AG09319 (cell line): ENCODE results near the gene COX4I2.
"Not testable (repeated sequence)": the region's sequence is repeated elsewhere in the genome, so short reads cannot be mapped to it uniquely, and the experiment has no call there.

Experiments used
- DNase-seq: peaks from one replicate; pipeline ENCODE4 v3.0.0-alpha.2; 2010; ENCODE audit warnings: low read depth; ENCODE audit errors: extremely low read depth
- CTCF ChIP-seq: IDR thresholded peaks from 2 replicates; pipeline ENCODE4 v1.5.1; 2011; ENCODE audit warnings: low read depth, mild to moderate bottlenecking, inconsistent platforms, low read length, moderate library complexity

Gene COX4I2

GRCh38 chr20:31595654-31596411 lies 41.9 kb upstream of the COX4I2 start:
- TF ChIP-seq CTCF = no peak
- DNase-seq = peak; percentile 95

GRCh38 chr20:31596412-31596715 lies 41.3 kb upstream of the COX4I2 start:
- DNase-seq = not testable (repeated sequence)

- DNase-seq = no peak
- no peak for TF ChIP-seq CTCF
Measured at GRCh38 chr20:31596831-31597480, 40.8 kb upstream of the COX4I2 start.

GRCh38 chr20:31597481-31597855 lies 40.2 kb upstream of the COX4I2 start:
- DNase-seq = no peak
- TF ChIP-seq CTCF = no peak

- no peak for TF ChIP-seq CTCF
Measured at GRCh38 chr20:31602431-31602778, 35.3 kb upstream of the COX4I2 start.

GRCh38 chr20:31602779-31603441 lies 34.8 kb upstream of the COX4I2 start:
- no peak for DNase-seq
- TF ChIP-seq CTCF = no peak

More at GRCh38 chr20:31602431-31602778, 35.3 kb upstream of the COX4I2 start:
- DNase-seq = no peak

- peak; percentile 69 for DNase-seq
- no peak for TF ChIP-seq CTCF
Measured at GRCh38 chr20:31603822-31604566, 33.7 kb upstream of the COX4I2 start.
